Dermis microvascular lymphatic vessel endothelial cell (primary cell): ENCODE data around the gene CCDC188. TPM values are rescaled to one million over a fixed set of nuclear protein-coding genes. Genes with fewer than 3 reads are reported as not detected.

Experiments
- DNase-seq, 2 donors: peaks; one replicate each; pipeline versions ENCODE4 v3.0.0 to v3.0.0-alpha.2; 2010; ENCODE audit warnings: low read depth in 2 of 2
- total RNA-seq: library from RNA; depleted of rRNA; stranded (reverse); fragments of >200 nt; gene quantifications from 2 replicates; pipeline ENCODE4 v1.2.1, GENCODE V29; 2014

CCDC188 gene
- total RNA-seq, 1 donor from 2014 or later, result 5.0 TPM

DNA sequence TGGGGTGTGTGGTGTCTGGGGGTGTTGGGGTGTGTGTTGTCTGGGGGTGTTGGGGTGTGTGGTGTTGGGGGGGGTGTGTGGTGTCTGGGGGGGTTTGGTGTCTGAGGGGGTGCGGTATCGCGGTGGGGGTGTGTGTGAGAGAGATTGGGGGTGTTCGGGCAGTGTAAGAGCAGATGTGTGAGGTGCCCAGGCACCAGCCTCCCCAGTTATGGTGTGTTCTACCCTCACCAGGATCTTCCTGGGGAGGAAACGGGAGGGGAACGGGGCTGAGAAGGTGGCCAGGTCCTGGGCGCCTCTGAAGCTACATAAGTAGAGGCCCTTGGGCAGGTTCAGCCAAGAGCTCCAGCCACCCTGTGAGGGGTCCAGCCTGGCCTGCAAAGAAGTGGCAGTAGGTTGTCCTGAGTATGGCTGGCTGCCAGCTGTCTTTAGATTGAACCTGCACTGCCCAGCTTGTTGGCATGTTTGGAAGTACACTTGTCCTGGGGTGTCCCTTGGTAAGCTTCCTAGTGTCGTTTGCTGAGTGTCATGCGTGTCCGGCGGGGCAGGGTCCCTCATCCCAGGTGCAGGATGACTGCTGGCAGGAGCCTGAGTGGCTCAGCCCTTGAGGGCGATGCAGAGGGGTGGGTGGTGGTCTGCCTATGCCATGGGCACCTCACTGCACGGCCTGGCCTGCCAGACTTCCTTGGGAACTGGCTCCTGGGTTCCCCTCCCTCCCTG lies 27.3 kb downstream of the CCDC188 start:
- no peak for DNase-seq

GRCh38 chr22:20121856-20122415 lies 28.9 kb downstream of the CCDC188 start:
- DNase-seq, result no peak

- DNase-seq, result no peak
These were observed 32.4 kb downstream of the CCDC188 start for GRCh38 chr22:20118300-20119020.

DNA sequence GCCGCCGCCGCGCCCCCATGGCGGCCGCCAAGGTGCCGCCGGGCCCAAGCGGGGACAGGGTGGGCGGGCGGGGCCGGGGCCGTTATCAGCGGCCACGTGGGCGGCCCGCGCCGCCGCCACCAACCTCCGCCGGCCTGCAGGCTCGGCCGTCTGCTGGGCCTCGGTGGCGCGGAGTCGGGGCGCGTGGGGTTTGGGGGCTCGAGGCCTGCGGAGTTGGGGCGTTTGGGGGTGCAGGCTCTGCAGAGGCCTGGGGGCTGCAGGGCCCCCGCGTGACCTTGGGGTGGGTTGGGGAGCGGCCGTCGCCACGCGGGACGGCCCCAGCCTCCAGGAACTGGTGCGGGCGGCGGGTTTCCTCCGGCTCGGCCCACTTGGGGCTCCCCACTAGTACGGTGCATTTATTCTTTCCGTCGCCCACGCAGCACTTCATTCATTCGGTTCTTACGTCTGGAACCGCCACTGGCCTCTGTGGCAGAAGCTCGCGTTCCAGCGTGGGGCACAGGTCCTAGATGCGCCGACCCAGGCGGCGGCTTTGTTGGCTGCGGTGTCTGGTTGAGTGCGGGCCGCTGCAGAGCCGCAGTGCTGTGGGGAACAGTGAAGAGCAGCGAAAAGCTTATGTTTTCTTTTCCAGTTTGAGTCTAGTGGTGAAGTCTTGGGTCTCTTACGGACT lies 33.1 kb downstream of the CCDC188 start:
- peak in 1 of 2 donors; percentile 52 for DNase-seq

GRCh38 chr22:20116951-20117632 lies 33.8 kb downstream of the CCDC188 start, which contains the start of gene TRMT2A:
TSS of gene TRMT2A (minus strand) at chr22:20117226. CDS start at chr22:20116906, 320 bp downstream.
- DNase-seq, result peak; percentile 96 to 100

- DNase-seq, result no peak
These were observed 34.4 kb downstream of the CCDC188 start for GRCh38 chr22:20116376-20116950.

DNA sequence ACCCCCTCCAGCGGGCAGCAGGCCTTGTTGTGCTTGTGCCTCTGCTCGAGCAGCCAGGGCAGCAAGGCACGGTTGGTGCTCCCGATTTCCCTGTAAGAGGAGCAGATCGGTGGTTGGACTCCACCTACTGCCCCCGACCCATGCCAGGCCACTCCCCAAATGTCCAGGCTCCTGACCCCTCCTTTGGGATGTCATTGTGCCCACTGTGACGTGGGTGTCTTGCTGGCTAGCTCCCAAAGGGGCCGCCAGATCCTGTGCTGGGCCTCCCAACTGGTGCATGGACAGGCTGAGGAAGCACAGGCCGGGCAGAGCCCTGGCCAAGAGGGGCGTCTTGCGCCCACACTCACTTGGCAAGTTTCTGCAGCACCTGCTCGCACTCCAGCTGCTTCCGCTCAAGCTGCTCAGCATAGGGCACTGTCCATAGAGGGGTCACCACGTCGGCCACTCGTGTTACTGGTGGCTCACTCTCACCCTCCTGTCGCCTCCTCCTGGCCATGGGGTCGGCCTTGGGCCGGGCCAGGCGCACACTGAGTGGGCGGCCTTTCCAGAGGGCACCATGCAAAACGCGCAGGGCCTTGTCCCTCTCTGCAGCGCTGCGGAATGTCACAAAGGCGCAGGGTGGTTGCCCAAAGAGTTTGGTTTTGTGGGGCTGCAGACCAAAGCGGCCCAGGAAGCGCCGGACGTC lies 35.0 kb downstream of the CCDC188 start, which contains the start of gene RANBP1:
RANBP1 (plus strand) TSS at position 414 of the 685 bp plus-strand sequence; CDS start at position 495, 81 bp downstream.
- no peak for DNase-seq

DNA sequence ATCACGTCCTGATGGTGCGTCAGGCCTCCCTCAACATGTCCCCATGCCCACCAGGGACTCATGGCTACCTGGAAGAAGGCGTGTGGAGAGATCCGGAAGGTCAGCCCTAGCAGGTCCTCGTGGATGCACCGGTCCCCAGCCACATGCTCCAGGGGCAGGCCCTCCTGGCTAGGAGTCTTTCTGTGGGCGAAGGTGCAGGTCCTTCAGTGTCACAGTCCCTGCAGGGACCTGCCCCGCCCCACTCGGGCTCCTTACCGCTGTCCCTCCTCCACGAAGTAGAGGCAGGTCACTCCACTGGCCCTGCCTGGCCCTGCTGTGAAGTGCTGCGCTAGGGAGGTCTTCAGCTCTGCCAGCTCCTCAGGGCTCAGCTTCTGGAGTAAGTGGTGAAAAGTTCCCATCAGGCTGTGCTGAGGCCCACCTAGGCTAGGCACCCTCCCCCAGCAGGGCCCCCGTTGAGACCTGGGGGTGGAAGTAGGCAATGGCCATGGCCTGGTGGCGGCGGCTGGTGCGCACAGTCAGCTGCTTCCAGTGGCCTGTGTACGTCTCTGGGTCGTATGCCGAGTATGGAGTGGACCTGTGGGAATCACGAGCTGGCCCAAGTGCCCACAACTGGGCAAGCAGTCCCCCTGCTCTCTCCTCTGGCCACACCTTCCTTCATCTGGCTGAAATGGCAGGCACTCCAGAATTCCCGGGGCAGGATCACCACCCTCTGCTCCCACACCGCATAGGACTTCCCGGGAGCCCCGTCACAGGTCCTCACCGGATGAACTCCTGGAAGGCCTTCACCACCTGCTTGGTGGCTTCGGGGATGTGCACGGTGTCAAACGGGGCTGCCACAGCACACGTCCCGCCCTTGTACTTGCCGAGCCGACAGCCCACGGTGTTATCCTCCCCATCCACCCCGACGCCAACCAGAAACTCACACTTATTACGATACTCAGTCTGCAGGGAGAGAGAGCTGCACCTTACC lies 36.1 kb downstream of the CCDC188 start:
- DNase-seq, result no peak

GRCh38 chr22:20113551-20114310 lies 37.1 kb downstream of the CCDC188 start:
- no peak for DNase-seq

DNA sequence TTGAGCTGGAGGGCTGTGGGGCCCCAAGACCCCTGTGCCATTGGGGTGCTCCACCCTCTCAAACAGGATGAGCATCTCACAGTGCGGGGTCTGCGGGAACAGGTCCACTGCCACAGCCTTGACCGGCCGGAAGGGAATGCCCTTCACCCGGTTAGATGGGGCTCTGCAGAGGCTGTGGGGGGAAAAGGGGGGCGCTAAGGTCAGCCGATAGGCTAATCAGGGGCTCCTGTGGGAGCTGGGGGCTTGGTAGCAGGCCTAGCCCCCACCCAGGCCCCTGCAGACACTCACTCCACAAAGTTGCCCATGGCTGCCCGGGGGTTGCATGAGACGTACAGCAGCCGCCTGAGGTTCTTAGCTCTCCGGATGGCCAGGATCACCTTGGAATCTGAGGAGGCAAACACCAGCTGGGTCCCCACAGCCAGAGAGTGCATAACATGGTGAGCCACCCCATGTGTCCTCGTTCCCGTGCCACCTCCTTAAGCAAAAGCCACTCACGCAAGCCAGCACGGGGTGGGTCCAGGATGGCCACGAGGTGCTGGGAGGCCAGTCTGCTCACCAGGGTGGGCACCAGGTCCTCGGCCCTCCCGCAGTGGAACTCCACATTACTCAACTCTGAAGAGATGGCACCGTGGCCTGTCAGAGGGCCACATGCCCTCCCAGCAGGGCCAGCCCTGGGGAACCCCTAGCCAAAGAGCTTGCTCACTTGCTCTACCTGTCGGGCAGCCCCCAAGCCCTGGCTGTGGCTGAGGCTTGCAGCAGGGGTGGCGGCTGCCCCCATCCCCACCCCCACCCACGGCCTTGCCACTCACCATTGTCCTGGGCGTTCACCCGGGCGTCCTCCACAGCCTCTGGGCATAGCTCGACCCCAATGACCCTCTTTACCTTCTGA lies 38.0 kb downstream of the CCDC188 start:
- no peak for DNase-seq

DNA sequence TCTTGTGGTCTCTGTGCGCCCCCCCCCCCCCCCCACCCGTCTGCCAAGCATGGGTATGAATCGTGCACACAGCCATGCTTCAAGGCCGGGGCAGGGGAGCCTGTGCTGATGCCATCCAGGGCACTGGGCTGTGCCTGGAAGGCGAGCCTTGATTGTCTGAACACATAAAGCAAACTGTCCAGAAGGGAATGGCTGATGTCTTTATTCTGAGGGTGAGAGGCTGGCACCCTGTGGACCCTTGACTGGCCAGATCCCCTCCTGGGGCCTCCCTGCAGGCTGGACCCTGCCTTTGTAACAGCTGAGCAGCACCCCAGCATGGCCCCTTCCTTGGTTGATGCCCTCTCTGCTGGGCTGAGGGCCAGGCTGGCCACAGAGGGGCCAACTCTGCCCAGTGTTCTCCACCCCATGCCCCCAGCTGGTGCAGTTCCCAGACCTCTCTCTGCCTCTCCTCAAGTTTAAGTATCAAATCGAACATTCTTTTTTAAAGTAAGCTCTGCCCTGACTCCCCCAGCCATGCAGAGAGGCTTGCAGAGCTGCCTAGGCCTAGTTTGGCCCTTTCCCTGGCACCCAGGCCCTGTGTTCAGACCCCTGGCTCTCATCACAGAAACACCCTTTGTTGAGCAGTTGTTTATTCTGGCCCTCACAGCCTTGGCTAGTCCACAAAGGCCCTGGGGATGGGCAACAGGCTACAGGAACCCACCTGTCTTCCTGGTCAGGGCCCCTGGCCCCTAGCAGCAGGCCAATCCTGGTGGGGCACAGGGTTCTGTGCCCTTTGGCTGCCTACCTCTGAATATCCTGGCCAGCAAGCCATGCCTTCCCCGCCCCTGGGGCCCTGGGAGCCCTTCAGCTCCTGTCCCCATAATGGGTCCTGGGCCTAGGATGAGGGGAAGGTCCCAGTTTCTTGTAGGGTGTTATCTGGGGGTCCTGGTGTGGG lies 38.9 kb downstream of the CCDC188 start:
- no peak for DNase-seq

- DNase-seq, result peak in 1 of 2 donors; percentile 53
These were observed 39.7 kb downstream of the CCDC188 start for GRCh38 chr22:20111045-20111688.

DNA sequence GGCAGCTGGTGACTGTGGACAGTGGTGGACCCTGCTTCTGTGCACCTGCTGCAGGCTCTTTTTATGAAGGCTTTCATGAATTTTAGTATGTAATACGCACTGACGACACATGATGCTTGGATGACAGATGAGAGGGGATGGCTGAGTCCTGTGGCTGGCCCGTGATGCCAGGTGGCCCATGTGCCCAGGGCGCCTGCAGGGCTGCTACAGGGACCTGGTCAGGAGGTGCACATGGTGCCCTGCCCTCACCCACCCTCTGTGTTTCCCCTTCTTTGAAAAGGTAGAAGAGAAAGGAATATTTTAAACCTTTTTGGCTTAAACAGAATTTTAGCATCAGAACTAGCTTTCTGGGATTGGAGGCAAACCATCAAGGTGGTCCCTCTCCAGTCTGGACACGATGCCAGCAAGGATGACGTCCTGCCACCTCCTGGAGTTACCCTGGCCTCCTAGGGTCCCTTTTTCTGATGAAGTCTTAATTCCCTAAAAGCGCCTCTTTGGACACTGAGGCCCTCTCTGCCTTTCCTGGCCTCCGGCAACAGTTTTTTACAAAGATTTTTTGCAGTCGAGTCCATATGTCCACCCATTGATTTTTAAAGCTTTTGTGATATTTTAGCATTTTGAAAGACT lies 40.4 kb downstream of the CCDC188 start:
- no peak for DNase-seq

GRCh38 chr22:20109411-20110358 lies 41.2 kb downstream of the CCDC188 start:
- no peak for DNase-seq
